Measurements from ENCODE around the gene ATG101. TPM values are rescaled to one million over a fixed set of nuclear protein-coding genes. Genes with fewer than 3 reads are reported as not detected.

Gene ATG101
- polyA plus RNA-seq, 1 of the 3 experiments (the other 2 are of a cell fraction): 160 TPM

- no peak overlapping the region for H3K4me2 ChIP-seq
- no peaks in the 10 kb centered on the region for H3K27me3 ChIP-seq (ENCODE audit: insufficient read depth)
- TF ChIP-seq USF2 (IDR thresholded peaks at IDR 0.05; ENCODE audit: borderline replicate concordance, low read depth, low read length): no peak
- TF ChIP-seq CTCF (IDR thresholded peaks at IDR 0.05): no peak
- TF ChIP-seq EP300 (IDR thresholded peaks at IDR 0.05; ENCODE audit: borderline replicate concordance in 1 of 2, low read depth in 1 of 2, low read length in 1 of 2): no peak
- no peak for TF ChIP-seq PBX3 (IDR thresholded peaks at IDR 0.05)
- TF ChIP-seq POLR2AphosphoS5 (IDR thresholded peaks at IDR 0.05; ENCODE audit: low read depth, low read length): no peak
- TF ChIP-seq SIN3A (IDR thresholded peaks at IDR 0.05; ENCODE audit: borderline replicate concordance, low read depth, low read length): no peak
- TF ChIP-seq, protein P1, sequence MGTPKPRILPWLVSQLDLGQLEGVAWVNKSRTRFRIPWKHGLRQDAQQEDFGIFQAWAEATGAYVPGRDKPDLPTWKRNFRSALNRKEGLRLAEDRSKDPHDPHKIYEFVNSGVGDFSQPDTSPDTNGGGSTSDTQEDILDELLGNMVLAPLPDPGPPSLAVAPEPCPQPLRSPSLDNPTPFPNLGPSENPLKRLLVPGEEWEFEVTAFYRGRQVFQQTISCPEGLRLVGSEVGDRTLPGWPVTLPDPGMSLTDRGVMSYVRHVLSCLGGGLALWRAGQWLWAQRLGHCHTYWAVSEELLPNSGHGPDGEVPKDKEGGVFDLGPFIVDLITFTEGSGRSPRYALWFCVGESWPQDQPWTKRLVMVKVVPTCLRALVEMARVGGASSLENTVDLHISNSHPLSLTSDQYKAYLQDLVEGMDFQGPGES (IDR thresholded peaks at IDR 0.05; ENCODE audit: low read depth, low read length): no peak
- no peak for TF ChIP-seq TAF1 (IDR thresholded peaks at IDR 0.05; ENCODE audit: borderline replicate concordance, low read depth, low read length)
- TF ChIP-seq MEF2A (IDR thresholded peaks at IDR 0.05; ENCODE audit: borderline replicate concordance, low read depth): no peak
- no peak for TF ChIP-seq RXRA (IDR thresholded peaks at IDR 0.05; ENCODE audit: borderline replicate concordance, low read depth)
- TF ChIP-seq FOXM1 (IDR thresholded peaks at IDR 0.05; ENCODE audit: low read depth): no peak
- no peak for TF ChIP-seq SMC3 (IDR thresholded peaks at IDR 0.05; ENCODE audit: low read depth, low read length)
- TF ChIP-seq RFX5 (IDR thresholded peaks at IDR 0.05; ENCODE audit: low read length): no peak
- TF ChIP-seq ZBTB33 (IDR thresholded peaks at IDR 0.05; ENCODE audit: borderline replicate concordance, low read depth): no peak
- TF ChIP-seq FOXJ3 (CRISPR knock-in tag; IDR thresholded peaks at IDR 0.05): no peak
- TF ChIP-seq FOSL2 (IDR thresholded peaks at IDR 0.05; ENCODE audit: borderline replicate concordance, low read depth): no peak
Measured at GRCh38 chr12:52035926-52036325, 33.9 kb upstream of the ATG101 start.

More at GRCh38 chr12:52035926-52036325, 33.9 kb upstream of the ATG101 start:
- H3K4me3 ChIP-seq (ENCODE audit: low read depth in 2 of 2, low read length in 1 of 2): no peak overlapping the region
- H4K20me1 ChIP-seq (ENCODE audit: insufficient read depth): peaks cover 5% of the 10 kb centered on the region; the same call in 1 of the 2 replicates
- ChIA-PET CTCF (interaction anchor here (1.1 to 30.2 kb wide), 4 partner anchors 12 to 43 kb away, joined by 4 to 949 read pairs (median 102); partner anchors contain the start of genes ATG101 and SMIM41), POLR2A (no interaction called here)
- no peaks in the 10 kb centered on the region for H3K9me2 ChIP-seq
- H3K9me3 ChIP-seq: no peaks in the 10 kb centered on the region
- no peak overlapping the region for H2AFZ ChIP-seq (ENCODE audit: low read depth)
- peak overlapping the region in 1 of 2 experiments; percentile 47; a peak in 1 of 4 replicates for H3K27ac ChIP-seq (ENCODE audit: low read depth in 2 of 2, low read length in 1 of 2)
- no peaks in the 10 kb centered on the region for H3K36me3 ChIP-seq (replicated peaks in 1 of 2; ENCODE audit: control insufficient read depth in 1 of 2, insufficient read depth in 2 of 2, low read length in 1 of 2)
- H3K4me1 ChIP-seq (ENCODE audit: control insufficient read depth in 1 of 2, insufficient read depth in 2 of 2, low read depth in 1 of 2, low read length in 1 of 2): peaks cover 7 to 26% of the 10 kb centered on the region in 2 experiments; a peak in 3 of 4 replicates
- H3K9ac ChIP-seq: no peak overlapping the region
- H3K79me2 ChIP-seq (ENCODE audit: insufficient read depth): peaks cover 35% of the 10 kb centered on the region
- WGBS (ENCODE audit: low lambda C conversion rate): no CpG with 5 or more reads among the region's 2 CpGs
- no peak for DNase-seq
- peaks cover 13% of the 10 kb centered on the region for H3F3A ChIP-seq (replicated peaks; ENCODE audit: insufficient read depth)

Measured in SK-N-SH (cell line).